NCI-H510A treated with DMSO at 0.1 percent for 48 hours (cell line): ENCODE results near the gene MCM9.
A peak's percentile ranks its signal among the peaks of the same experiment; 100 is the strongest.

Experiments used
- DNase-seq: peaks from one replicate; lab custom pipeline; 2025; lab: John Stamatoyannopoulos, UW

Gene MCM9

DNA sequence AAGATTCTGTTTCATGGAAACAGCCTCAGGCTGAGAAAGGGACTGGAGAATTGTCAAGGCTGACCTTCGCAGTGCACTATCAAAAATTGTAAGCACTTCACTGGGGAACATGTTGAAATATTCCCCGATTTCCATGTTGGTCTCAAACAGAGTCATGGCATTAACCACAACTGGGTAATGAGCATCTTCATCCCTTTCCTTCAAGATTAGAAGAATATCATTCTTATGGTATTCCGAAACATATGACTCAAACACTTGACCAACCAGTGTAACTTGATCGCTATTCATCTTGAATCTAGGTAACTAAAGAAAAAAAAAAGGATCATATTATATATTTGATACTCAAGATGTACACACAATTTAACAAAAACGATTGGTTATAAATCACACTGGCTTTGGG lies 3.5 kb downstream of the MCM9 start:
- DNase-seq = no peak

DNA sequence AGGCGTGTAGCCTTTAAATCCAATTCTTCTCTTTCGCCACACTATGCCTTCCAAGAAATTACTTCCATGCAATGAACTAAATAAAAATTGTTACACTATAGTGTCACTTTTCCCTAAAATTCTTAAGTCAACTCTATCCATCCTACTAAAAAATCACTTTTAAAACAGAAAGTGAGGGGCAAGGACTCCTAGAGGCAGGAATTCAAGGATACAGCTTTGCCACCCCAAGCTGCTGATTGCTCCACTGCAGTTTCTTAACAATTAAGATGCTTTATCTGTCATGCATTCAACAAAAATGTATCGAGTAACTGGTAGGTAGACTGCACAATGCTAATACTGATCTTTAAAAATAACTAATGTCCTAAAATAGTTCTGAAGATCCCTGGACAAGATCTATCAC lies 4.3 kb downstream of the MCM9 start:
- DNase-seq = no peak

DNA sequence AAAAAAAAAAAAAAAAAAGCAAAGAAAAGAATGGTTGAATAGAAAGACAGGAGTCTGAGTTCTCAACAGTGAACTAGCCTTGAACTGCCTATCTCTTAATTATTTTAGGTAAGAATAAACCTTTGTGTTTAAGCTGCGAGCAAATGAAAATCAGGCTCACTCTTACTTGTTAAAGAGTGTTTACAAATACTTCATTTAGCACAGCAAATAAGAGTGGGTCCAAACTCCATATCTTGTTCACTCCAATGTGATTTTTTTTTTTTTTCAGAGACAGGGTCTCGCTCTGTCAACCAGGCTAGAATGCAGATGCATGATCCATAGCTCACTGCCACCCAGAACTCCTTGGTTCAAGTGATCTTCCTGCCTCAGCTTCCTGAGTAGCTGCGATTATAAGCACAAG lies 11.9 kb downstream of the MCM9 start:
- DNase-seq = no peak

DNA sequence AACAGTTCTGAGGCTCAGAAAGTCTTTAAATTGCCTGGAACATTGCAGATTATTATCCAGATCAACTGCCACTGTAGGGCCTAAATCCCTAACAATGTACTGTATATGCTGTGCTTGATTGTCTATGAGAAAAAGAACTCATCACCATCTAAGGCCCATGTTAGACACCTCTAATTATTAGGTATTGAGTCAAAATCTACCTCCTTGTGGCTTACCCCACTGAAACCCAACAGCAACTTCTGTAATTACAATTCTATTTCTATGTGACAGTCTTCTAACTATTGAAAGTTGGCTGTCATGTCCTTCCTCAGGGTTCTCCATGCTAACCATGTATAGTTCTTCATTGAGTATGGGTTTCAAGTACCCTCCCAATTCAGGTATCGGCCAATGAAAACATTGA lies 13.9 kb downstream of the MCM9 start:
- no peak for DNase-seq

DNA sequence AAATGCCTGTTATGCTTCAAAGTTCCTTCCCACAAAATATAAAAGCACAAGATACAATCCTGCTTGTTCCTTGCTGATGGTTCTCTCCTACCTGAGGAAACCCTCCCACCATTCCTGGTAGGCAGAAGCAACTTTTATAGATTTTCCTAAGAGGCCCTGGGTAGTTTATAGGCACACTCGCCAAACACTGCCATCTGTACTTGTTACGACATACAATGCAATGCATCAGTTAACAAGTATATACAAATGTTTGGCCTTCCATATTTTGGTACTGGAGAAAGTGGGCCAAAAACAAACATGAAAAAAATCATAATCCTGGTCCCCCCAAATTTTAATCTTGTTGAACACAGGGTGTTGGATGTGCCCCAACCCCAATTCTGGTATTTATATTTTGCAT lies 16.6 kb downstream of the MCM9 start:
- no peak for DNase-seq

DNA sequence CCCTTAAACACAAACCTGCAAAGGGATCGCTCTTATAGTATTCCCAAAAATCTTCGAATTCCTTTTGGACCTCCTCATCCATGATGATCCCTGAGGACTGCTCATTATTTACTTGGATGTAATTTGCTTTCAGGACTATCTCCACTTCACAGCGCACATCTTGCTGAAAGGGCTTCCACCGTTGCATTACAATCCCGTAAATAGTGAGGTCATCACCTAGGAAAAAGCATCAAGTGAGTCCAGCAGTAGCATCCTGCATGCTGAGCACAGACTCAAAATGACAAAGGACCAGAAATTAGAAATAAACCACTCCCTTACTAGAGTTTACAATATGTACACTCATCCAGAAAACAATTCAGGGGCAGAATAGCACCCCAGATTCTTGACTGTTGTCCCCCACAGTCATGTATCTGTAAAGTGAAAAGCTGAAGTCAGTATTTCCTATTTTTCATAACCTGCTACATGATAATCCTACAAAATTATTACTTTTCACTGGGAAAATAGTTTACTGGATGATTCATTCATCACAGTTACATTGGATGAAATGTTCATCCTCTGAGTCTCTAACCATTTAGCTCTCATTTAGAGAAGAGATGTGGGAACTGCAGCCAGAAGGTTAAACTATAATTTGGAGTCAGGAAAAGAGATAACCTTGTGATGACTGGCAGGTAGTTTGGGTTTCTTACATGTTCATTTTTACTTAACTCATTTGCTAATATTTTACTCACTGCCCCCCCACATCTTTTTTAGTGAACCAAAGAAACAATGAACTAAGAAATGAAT lies 17.2 kb downstream of the MCM9 start:
- DNase-seq = no peak

DNA sequence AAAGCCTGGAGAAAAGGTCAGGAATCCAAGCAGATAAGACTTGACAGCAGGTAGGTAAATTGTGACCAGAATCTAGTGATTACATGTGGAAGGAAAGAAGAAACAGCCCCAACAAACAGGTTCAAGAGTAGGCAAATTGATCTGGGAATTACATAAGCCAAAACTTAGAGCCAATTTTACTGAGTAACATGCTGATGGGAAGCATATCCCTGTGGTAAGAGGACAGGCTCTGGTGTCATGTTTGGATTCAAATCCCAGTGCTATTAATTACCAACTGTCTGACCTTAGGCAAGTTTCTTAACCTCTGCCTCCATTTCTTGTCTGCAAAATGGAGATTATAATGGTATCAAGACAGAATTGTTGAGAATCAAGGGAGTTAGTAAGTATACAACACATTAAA lies 20.4 kb downstream of the MCM9 start:
- no peak for DNase-seq

DNA sequence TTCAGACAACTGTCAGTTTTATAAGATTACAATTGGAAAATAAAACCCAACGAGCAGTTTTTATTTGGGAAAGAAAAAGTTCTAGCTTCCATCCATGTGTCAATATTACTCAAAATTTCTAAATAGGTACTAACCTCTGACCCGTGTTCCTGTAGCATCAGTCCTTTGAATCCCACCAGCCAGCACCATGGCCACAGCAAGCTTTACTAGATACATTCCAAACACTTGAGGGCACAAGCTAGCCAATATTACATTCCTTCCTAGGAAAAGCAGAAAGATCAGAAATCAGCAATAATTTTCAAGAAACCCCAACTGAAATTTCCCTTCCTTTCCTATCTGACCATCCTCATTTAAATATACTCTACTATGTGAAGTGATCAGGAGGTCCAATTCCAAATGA lies 21.8 kb downstream of the MCM9 start:
- no peak for DNase-seq

DNA sequence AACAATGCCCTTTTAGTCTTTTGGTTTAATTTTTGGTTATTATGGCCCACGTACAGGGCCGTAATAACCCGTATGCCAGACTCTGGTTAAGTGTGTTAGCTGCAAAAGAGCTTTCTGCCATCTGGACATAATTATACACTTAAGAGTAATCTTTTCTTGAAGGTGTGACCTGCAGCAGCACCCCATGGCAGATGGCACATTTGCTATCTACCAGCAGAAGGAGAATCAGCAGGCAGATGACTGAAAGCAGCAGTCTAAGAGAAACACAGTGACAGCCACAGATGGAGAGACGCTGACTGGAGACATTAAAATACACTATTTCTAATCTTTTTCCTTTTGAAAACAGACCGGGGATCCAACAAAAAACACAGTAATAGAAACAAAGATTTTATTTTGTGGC lies 22.3 kb downstream of the MCM9 start:
- DNase-seq = no peak

DNA sequence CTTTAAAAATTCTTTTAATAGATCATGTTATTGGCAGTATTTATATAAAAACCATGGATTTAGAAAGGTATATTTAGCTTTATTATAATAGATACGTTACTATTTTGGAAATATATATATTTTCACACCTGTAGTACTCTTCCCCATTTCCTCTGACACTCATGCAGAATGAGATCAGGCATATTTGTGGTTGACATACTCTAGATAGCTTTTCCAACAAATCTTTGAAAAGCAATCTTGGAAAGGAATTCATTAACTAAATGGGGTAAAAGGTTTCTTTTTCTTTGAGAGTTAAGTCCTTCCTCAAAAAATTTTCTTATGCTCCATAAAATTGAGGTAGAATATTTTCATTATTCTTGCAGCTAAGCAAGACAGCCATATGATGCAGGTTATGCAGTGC lies 26.5 kb downstream of the MCM9 start:
- DNase-seq = no peak

DNA sequence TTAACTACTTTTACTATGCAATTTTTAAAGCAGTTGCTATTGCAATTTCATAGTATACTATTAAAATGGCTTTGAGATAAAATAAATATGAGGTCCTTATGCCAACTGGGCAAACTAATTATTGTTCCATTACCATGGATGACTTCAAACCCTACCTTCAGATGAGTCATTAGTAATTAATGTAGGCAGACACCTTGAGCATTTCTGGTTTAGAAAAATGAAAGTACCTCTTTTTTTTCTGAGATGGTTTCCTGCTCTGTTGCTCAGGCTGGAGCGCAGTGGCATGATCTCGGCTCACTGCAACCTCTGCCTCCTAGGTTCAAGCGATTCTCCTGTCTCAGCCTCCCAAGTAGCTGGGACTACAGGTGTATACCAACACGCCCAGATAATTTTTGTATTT lies 29.1 kb downstream of the MCM9 start:
- no peak for DNase-seq

DNA sequence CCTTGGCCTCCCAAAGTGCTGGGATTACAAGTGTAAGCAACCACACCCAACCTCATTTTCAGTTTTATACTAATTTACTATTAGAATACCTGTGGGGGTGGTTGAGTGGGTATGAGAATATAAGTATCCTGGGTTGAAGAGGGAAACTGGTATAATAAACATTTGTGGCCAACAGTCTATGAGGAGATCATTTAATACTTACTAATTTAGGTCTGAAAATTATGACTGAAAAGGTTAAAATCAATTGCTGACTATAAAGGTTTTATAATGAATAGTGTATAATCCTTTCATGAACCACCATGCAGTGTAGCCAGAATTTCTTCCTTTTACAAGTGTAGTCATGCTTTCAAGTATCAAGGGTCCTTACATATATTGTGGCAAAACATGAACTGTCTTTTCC lies 29.9 kb downstream of the MCM9 start:
- no peak for DNase-seq

DNA sequence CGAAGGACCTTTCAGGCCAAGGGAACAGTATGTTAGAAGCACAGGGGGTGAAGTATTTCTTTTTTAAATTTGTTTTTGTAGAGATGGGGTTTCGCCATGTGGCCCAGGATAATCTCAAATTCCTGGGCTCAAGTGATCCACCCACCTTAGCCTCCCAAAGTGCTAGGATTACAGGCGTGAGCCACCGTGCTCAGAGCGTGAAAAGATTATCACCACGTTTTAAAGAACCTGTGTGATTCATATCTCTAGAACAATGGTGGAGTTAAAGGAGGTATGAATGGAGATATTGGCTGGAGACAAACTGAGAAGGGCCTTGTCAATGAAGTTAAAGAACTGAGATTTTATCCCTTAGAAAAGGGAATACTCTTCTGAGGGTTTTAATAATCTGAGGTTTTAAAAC lies 31.3 kb downstream of the MCM9 start:
- no peak for DNase-seq

DNA sequence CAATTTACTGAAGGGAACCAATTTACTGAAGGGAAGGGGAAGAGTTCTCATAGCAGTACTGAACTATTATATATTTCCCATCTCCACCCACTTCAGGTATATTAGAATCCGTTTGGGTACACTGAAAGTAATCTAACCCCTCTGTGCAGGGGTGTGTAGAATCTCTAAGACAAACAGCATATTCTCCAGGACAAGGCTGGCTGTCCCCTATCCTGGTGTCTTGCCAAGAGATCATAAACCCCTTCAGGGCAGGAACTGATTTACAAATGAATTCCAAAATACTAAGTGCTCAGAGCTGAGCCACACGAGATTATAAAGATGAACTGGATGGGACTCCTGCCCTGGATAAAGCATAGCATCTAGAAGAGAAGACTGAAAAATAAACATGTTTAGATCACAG lies 31.8 kb downstream of the MCM9 start:
- no peak for DNase-seq

DNA sequence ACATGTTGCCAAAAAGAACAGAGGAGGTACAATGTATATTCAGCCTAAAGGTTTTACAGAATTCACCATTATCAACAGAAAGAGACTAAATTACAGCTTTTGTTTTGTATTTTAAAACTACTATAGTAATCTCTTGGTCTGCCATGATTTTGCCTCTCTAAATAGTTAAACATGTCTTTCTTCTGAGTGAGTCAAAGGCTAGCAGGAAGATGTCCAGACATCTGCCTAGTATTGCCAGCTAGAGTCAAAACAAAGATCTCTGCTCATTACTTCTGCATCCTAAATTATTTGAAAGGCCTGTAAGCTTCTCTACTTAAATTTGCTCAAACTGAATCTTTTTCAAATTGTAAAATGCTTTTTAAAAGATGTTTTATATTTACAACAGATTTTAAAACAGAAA lies 32.2 kb downstream of the MCM9 start:
- DNase-seq = no peak

DNA sequence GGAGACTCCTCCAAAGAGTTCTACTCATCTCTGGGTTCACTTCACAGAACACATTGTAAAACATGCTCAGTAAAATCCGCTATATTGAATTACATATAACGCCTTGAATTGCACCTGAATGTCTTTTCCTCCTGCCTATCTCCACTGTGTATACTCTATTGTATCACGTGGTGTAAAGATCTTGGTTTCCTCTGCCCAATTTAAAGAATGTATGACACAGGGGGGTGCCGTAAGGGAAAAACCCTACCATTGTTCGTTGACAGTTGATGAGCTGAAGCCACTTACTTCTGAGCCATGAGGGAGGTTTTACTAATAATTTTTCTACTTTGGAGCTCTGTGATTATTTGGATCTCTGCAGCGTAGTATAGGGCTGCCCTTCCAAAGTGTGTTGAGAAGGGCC lies 35.0 kb downstream of the MCM9 start:
- no peak for DNase-seq

DNA sequence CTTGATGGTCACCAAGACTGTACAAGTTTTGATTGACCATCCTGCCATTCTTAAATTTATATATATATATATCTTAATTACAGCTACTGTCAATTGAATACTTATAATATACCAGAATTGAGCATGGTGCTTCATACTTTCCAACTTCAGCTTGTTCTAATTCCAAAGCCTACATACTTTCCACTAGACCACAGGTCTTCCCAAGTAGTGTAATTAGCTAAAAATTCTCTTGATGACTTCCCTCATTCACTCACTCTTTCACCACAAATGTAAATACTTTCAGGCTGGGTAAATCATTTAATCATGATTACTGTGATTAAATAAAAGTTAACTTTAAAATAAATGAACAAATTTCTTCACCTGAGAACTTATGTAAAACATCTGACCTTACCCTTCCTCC lies 37.6 kb downstream of the MCM9 start:
- DNase-seq = no peak

DNA sequence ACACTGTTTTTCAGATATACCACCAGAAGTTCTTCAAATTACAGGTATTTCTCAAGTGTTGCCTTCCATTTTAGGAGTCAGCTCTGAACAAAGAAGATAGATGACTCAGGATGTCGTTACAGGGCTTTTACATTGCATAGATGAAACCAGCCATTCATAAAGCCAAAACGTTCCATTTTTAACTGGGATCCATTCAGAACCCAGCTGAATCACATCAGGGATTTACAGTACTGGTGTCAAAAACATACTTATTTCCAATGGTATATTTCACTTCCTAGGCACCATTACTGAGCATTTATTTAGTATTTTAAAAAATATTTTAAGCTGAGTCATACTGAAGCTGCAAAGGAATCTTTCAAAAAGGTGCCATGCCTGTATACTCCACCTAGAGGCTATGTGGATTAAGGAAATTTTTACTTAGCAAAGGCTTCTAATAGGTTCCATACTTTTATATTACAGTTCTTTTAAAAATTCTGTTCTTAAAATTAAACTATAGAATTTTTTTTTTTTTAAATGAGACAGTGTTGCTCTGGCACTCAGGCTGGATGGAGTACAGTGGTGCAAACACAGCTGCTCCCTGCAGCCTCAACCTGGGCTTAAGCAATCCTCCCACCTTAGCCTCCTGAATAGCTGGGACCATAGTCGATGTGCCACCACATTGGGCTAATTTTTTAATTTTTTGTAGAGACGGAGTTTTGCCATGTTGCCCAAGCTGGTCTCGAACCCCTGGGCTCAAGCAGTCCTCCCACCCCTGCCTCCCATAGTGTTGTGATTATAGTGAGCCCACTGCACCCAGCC lies 38.4 kb downstream of the MCM9 start:
- DNase-seq = peak; percentile 34

DNA sequence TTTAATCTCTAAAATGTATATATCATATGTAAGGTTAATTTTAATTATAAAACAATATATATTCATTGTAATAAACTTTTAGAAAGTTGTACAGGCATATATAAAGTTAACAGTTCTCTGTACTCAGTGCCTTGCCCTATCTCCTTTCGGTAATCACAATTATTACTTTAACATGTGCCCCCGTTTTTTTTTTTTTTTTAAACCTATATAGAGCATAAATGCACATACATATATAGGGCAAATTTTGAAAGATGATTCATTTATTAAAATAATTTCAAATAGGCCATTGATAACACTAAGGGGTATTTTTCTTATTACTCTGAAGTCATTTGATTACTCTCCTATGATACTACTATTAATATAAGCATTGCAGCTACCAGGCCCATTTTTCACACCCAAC lies 39.1 kb downstream of the MCM9 start:
- DNase-seq = no peak

DNA sequence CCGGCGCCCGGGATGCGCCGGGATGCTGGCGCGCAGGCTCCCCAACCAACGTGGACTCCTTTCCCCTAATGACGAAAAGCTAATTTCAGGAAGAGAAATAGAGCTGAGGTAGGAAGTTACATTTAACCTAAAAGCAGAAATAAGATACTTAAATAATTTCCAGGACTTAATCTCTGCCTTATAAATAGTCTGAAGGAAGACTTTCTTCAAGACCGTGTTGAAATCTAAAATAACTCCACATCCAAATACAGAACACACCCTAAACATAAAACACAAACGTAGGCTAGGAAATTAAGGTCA lies 39.7 kb downstream of the MCM9 start:
- no peak for DNase-seq

DNA sequence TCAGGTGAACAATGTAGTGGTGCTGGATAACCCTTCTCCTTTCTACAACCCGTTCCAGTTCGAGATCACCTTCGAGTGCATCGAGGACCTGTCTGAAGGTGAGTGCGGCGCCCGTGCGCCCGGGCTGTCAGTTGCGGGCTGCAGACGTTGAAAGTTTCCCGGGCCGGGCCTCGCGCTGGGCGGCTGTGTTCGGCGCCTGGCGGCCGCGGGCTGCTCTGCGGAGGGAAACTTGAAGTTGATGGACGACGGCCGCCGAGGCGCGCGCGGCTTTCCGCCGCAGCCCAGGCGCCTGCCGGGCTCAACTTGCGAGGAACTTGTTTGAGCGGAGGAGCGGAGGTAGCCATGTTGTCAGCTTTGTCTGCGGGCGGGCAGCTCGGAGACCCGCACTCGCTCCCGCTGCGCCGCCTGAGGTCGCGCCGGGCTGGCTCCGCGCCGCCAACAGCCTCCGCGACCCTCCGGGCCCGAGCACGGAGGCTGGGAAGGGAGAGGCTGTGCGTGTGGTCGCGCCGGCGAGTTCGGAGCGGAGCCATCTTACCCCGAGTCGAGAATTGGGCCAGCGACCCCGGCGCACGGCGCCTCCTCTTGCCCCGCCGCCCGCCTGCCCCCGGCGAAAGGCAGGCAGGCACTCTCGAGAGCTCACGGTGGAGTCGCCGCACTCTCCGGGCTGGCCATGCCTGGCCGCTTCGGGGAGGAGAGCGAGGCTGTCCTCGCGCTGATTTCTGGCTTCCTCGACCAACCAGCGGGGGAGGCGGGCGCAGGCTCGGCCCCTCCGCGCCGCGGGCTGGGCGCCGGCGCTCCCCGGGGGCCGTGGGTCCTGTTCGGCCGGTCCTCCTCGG lies 40.3 kb downstream of the MCM9 start:
- DNase-seq = no peak

DNA sequence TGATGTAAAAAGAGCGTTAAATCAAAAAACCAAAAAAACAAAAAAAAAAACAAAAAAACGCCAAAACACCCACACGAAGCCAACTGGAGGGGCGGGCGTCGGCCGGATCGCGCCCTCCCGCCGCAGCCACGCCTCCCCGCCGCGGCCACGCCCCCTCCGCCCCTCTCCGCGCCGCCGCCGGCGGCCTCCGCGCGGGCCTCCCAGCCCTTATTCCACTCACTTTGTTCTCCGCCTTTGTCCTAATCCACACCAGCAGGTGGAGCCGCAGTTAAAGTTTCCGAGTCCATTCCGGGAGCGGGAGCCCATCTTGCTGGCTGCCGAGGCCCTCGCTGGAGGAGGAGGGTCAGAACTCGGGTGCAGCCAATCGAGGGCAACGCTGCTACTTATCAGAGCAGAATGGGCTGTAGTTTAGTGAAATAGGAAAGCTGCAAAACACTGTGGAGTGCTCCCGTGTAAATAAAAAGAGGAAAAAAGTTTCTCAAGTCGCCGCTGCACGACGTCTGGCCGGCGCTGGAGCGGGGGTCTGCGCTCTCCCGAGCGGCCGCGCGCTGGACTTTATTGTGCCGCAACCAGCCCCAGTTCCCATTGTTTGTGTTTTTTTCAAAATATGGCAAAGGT lies 41.0 kb downstream of the MCM9 start, which contains the start of gene ASF1A:
Gene ASF1A (plus strand): TSS at position 346 of the 618 bp plus-strand sequence. CDS start 262 bp downstream, at position 608.
- DNase-seq = peak; percentile 89
